HCT116 (cell line): ENCODE results near the gene LRRC14B. TPM values are rescaled to one million over a fixed set of nuclear protein-coding genes. Genes with fewer than 3 reads are reported as not detected.

ENCODE experiments used
- ATAC-seq: fragments of 200-7000 bp; cut with Tn5 transposase; 2 replicates; pipeline ENCODE4 v1.9.1; 2020; ENCODE audit warnings: mild to moderate bottlenecking, moderate library complexity
- BruUV-seq: library from RNA; stranded (reverse); fragments of 400-500 nt; replicated peaks from 2 replicates; lab custom pipeline; 2021; lab: Mats Ljungman, UMichigan
- CTCF ChIA-PET: fragments of 300-600 bp; sonication (Branson Sonifier 250); formaldehyde crosslinking; loops from one replicate; lab custom pipeline; 2021; ENCODE audit warnings: antibody characterized with exemption; lab: Charles Lee
- POLR2A ChIA-PET: fragments of 300-600, 350-600 bp; sonication (Branson Sonifier 250); formaldehyde crosslinking; loops from one replicate; lab custom pipeline; 2021; ENCODE audit warnings: antibody characterized with exemption; lab: Charles Lee
- RAD21 ChIA-PET, 2 experiments: fragments of 300-600 bp; sonication (Branson Sonifier 250); formaldehyde crosslinking; loops; one replicate each; lab custom pipeline; 2023; ENCODE audit warnings: low total read pairs in 2 of 2; ENCODE audit not compliant: uncharacterized antibody in 2 of 2, unreplicated experiment in 2 of 2, low non-redundant PET in 1 of 2; lab: Charles Lee
- DNase-seq: peaks from one replicate; pipeline ENCODE4 v3.0.0-alpha.2; 2010; ENCODE audit warnings: low read depth, low spot score
- H2AFZ ChIP-seq: fragments of 200-600 bp; shearing (Covaris generic), sonication (generic); 2 replicates; pipeline ENCODE4 v1.6.1; 2017; ENCODE audit warnings: low read depth, mixed run types, mixed read lengths, antibody characterized with exemption, low read length; ENCODE audit not compliant: poor library complexity, severe bottlenecking
- H3K27ac ChIP-seq: 2 replicates; pipeline ENCODE4 v1.5.1; 2012; ENCODE audit warnings: low read depth, low read length
- H3K27me3 ChIP-seq: fragments of 200-600 bp; sonication (generic); 2 replicates; pipeline ENCODE4 v1.6.1; 2016; ENCODE audit warnings: mixed run types, low read length, mixed read lengths; ENCODE audit not compliant: insufficient read depth
- H3K36me3 ChIP-seq, 2 experiments: fragments of 200-500 bp in 1 of 2; fragments of 200-600 bp in 1 of 2; sonication (Bioruptor generic) in 1 of 2; sonication (generic) in 1 of 2; 2 replicates each; pipeline versions ENCODE4 v1.5.1 to v1.6.1; 2014 to 2016; ENCODE audit warnings: low read length in 2 of 2, inconsistent platforms in 1 of 2, mixed read lengths in 1 of 2, mixed run types in 1 of 2; ENCODE audit not compliant: insufficient read depth in 2 of 2, control insufficient read depth in 1 of 2
- H3K4me1 ChIP-seq, 2 experiments: fragments of 200-600 bp in 1 of 2; sonication (generic) in 1 of 2; 2 replicates each; pipeline versions ENCODE4 v1.5.1 to v1.6.1; 2012 to 2017; ENCODE audit warnings: low read length in 2 of 2, inconsistent platforms in 1 of 2, mild to moderate bottlenecking in 1 of 2, mixed read lengths in 1 of 2, mixed run types in 1 of 2, moderate library complexity in 1 of 2; ENCODE audit not compliant: insufficient read depth in 2 of 2, control insufficient read depth in 1 of 2
- H3K4me2 ChIP-seq: fragments of 200-600 bp; sonication (generic); 2 replicates; pipeline ENCODE4 v1.6.1; 2017; ENCODE audit warnings: mixed run types, low read length, mixed read lengths
- H3K4me3 ChIP-seq, 2 experiments: fragments of 200-600 bp in 1 of 2; sonication (generic) in 1 of 2; replicated peaks in 1 of 2; 2 replicates each; pipeline ENCODE4 v1.5.1; 2011 to 2016; ENCODE audit warnings: low read length in 2 of 2, control low read depth in 1 of 2, low read depth in 1 of 2, mild to moderate bottlenecking in 1 of 2, mixed read lengths in 1 of 2, mixed run types in 1 of 2
- H3K79me2 ChIP-seq: fragments of 200-600 bp; sonication (generic); 2 replicates; pipeline ENCODE4 v1.6.1; 2017; ENCODE audit warnings: mild to moderate bottlenecking, mixed run types, low read length, moderate library complexity, mixed read lengths; ENCODE audit not compliant: insufficient read depth
- H3K9ac ChIP-seq: fragments of 200-600 bp; sonication (generic); 2 replicates; pipeline ENCODE4 v1.6.1; 2016; ENCODE audit warnings: low read length, mixed read lengths
- H3K9me2 ChIP-seq: fragments of 200-600 bp; sonication (generic), shearing (Covaris generic); 2 replicates; pipeline ENCODE4 v1.6.1; 2017; ENCODE audit warnings: mixed run types, mild to moderate bottlenecking, moderate library complexity; ENCODE audit not compliant: insufficient read depth
- H3K9me3 ChIP-seq, 2 experiments: fragments of 200-500 bp in 1 of 2; fragments of 200-600 bp in 1 of 2; sonication (Bioruptor generic) in 1 of 2; sonication (generic) in 1 of 2; 2 replicates each; pipeline ENCODE4 v1.6.1; 2014 to 2017; ENCODE audit warnings: low read length in 2 of 2, mixed read lengths in 2 of 2, inconsistent platforms in 1 of 2, low read depth in 1 of 2, mild to moderate bottlenecking in 1 of 2, mixed run types in 1 of 2, moderate library complexity in 1 of 2; ENCODE audit not compliant: control insufficient read depth in 1 of 2, insufficient read depth in 1 of 2
- H4K20me1 ChIP-seq: fragments of 200-600 bp; sonication (generic), shearing (Covaris generic); 2 replicates; pipeline ENCODE4 v1.6.1; 2017; ENCODE audit warnings: mixed run types, mild to moderate bottlenecking, moderate library complexity; ENCODE audit not compliant: insufficient read depth
- ELF1 ChIP-seq: IDR thresholded peaks from 2 replicates; pipeline ENCODE4 v1.6.1; 2012; ENCODE audit warnings: low read depth, borderline replicate concordance
- EZH2 ChIP-seq: fragments of 200-600 bp; sonication (generic); IDR thresholded peaks from 2 replicates; pipeline ENCODE4 v1.6.1; 2017; ENCODE audit warnings: antibody characterized with exemption, mixed run types
- EZH2phosphoT487 ChIP-seq: fragments of 200-600 bp; IDR thresholded peaks from 2 replicates; pipeline ENCODE4 v1.6.1; 2018; ENCODE audit warnings: antibody characterized with exemption, borderline replicate concordance
- FOSL1 ChIP-seq: IDR thresholded peaks from 2 replicates; pipeline ENCODE4 v1.6.1; 2012; ENCODE audit warnings: low read depth
- MAX ChIP-seq: IDR thresholded peaks from 2 replicates; pipeline ENCODE4 v1.6.1; 2012
- POLR2A ChIP-seq: IDR thresholded peaks from 2 replicates; pipeline ENCODE4 v1.7.0; 2011; ENCODE audit warnings: borderline replicate concordance; ENCODE audit not compliant: insufficient read depth, insufficient read length; ENCODE audit errors: extremely low read depth
- POLR2AphosphoS5 ChIP-seq: IDR thresholded peaks from 2 replicates; pipeline ENCODE4 v1.6.1; 2011; ENCODE audit warnings: mild to moderate bottlenecking, low read depth, low read length, moderate library complexity
- RAD21 ChIP-seq: IDR thresholded peaks from 2 replicates; pipeline ENCODE4 v1.6.1; 2012; ENCODE audit warnings: low read depth, mild to moderate bottlenecking
- SIN3A ChIP-seq: IDR thresholded peaks from 2 replicates; pipeline ENCODE4 v1.6.1; 2012; ENCODE audit warnings: low read depth
- SP1 ChIP-seq: IDR thresholded peaks from 2 replicates; pipeline ENCODE4 v1.6.1; 2012; ENCODE audit warnings: low read depth
- YY1 ChIP-seq: IDR thresholded peaks from 2 replicates; pipeline ENCODE4 v1.6.1; 2011; ENCODE audit warnings: low read length, low read depth, moderate library complexity, mild to moderate bottlenecking; ENCODE audit not compliant: insufficient replicate concordance; ENCODE audit errors: extremely low read depth
- ZBTB33 ChIP-seq: IDR thresholded peaks from 2 replicates; pipeline ENCODE4 v1.6.1; 2011; ENCODE audit warnings: mild to moderate bottlenecking, low read length, moderate library complexity; ENCODE audit not compliant: insufficient replicate concordance; ENCODE audit errors: extremely low read depth
- intact Hi-C: fragments of 100-400 bp; cut with micrococcal nuclease; formaldehyde crosslinking; loops from 2 replicates; pipeline ENCODE4 v1.10.0; 2022
- total RNA-seq: library from RNA; stranded (reverse); gene quantifications from one replicate; pipeline ENCODE4 v1.2.1, GENCODE V29; 2021; ENCODE audit not compliant: unreplicated experiment
- TF ChIP-seq, protein P1 (sequence below): IDR thresholded peaks from 2 replicates; pipeline ENCODE4 v1.6.1; 2012
- TF ChIP-seq, protein P2 (sequence below), 3 experiments: fragments of 200-600 bp in 1 of 3; sonication (generic) in 1 of 3; IDR thresholded peaks in 2 of 3; conservative IDR thresholded peaks in 1 of 3; 2 replicates each; pipeline ENCODE4 v1.5.1; 2012 to 2017; ENCODE audit warnings: low read depth in 2 of 3, low read length in 2 of 3, antibody characterized with exemption in 1 of 3, borderline replicate concordance in 1 of 3, control low read depth in 1 of 3, mild to moderate bottlenecking in 1 of 3, mixed read lengths in 1 of 3, mixed run types in 1 of 3, moderate library complexity in 1 of 3; ENCODE audit not compliant: insufficient read depth in 1 of 3

Gene LRRC14B
- total RNA-seq, 1 experiment from 2014 or later, result not detected

GRCh38 chr5:174291-174600, 17.0 kb upstream of the LRRC14B start:
- H3K9me3 ChIP-seq, result no peaks in the 10 kb centered on the region
- no peak overlapping the region for H3K4me2 ChIP-seq
- no peak overlapping the region for H3K4me3 ChIP-seq
- no peaks in the 10 kb centered on the region for H4K20me1 ChIP-seq
- no peaks in the 10 kb centered on the region for H3K79me2 ChIP-seq
- peaks cover 8% of the 10 kb centered on the region; the same call in 1 of the 2 replicates for H3K27me3 ChIP-seq
- H3K4me1 ChIP-seq, result no peaks in the 10 kb centered on the region
- no peak overlapping the region for H3K9ac ChIP-seq
- RAD21 ChIA-PET, result no interaction called here
- BruUV-seq, result no TSS peak
- POLR2A ChIA-PET, result no interaction called here
- CTCF ChIA-PET, result no interaction called here
- DNase-seq (no peak), ATAC-seq (no peak)
- no peaks in the 10 kb centered on the region for H3K9me2 ChIP-seq
- no peak overlapping the region for H2AFZ ChIP-seq
- H3K36me3 ChIP-seq, result no peaks in the 10 kb centered on the region
- H3K27ac ChIP-seq, result no peak overlapping the region
- intact Hi-C loops, result no loop called here
- no peak for TF ChIP-seq ELF1
- TF ChIP-seq, protein P1, sequence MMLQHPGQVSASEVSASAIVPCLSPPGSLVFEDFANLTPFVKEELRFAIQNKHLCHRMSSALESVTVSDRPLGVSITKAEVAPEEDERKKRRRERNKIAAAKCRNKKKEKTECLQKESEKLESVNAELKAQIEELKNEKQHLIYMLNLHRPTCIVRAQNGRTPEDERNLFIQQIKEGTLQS, result no peak
- no peak for TF ChIP-seq EZH2phosphoT487
- no peak for TF ChIP-seq YY1
- no peak for TF ChIP-seq FOSL1
- no peak for TF ChIP-seq SP1

GRCh38 chr5:174876-175465, 16.3 kb upstream of the LRRC14B start:
- intact Hi-C loops, result no loop called here
- BruUV-seq, result no TSS peak
- CTCF ChIA-PET, result no interaction called here
- H3K27ac ChIP-seq, result no peak overlapping the region
- H3K9me3 ChIP-seq, result no peaks in the 10 kb centered on the region
- no peak overlapping the region for H2AFZ ChIP-seq
- H3K4me1 ChIP-seq, result no peaks in the 10 kb centered on the region
- H4K20me1 ChIP-seq, result no peaks in the 10 kb centered on the region
- no peaks in the 10 kb centered on the region for H3K9me2 ChIP-seq
- RAD21 ChIA-PET, result no interaction called here
- ATAC-seq, result no peak
- POLR2A ChIA-PET, result no interaction called here
- H3K27me3 ChIP-seq, result peaks cover 8% of the 10 kb centered on the region; the same call in 1 of the 2 replicates
- TF ChIP-seq YY1, result no peak
- no peak for TF ChIP-seq ELF1
- TF ChIP-seq RAD21, result no peak
- TF ChIP-seq SIN3A, result no peak
- no peak for TF ChIP-seq MAX
- no peak for TF ChIP-seq EZH2
- TF ChIP-seq, protein P2, sequence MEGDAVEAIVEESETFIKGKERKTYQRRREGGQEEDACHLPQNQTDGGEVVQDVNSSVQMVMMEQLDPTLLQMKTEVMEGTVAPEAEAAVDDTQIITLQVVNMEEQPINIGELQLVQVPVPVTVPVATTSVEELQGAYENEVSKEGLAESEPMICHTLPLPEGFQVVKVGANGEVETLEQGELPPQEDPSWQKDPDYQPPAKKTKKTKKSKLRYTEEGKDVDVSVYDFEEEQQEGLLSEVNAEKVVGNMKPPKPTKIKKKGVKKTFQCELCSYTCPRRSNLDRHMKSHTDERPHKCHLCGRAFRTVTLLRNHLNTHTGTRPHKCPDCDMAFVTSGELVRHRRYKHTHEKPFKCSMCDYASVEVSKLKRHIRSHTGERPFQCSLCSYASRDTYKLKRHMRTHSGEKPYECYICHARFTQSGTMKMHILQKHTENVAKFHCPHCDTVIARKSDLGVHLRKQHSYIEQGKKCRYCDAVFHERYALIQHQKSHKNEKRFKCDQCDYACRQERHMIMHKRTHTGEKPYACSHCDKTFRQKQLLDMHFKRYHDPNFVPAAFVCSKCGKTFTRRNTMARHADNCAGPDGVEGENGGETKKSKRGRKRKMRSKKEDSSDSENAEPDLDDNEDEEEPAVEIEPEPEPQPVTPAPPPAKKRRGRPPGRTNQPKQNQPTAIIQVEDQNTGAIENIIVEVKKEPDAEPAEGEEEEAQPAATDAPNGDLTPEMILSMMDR (IDR thresholded peaks at IDR 0.05 in 2 of 3, conservative IDR thresholded peaks at IDR 0.05 in 1 of 3; ENCODE audit: borderline replicate concordance in 1 of 3, insufficient read depth in 1 of 3, low read depth in 2 of 3, low read length in 2 of 3), result no peak
- TF ChIP-seq POLR2A, result no peak
- no peak for TF ChIP-seq POLR2AphosphoS5
- TF ChIP-seq FOSL1, result no peak
- TF ChIP-seq, protein P1, result no peak
- no peak for TF ChIP-seq ZBTB33
- no peak overlapping the region for H3K9ac ChIP-seq
- no peak overlapping the region for H3K4me3 ChIP-seq
- no peaks in the 10 kb centered on the region for H3K79me2 ChIP-seq
- no peaks in the 10 kb centered on the region for H3K36me3 ChIP-seq
- H3K4me2 ChIP-seq, result no peak overlapping the region
- DNase-seq, result no peak
